GM10847 (cell line): ENCODE data around the gene MATN3.

Source experiments
- POLR2A ChIP-seq: IDR thresholded peaks from 2 replicates; pipeline ENCODE4 v1.6.1; 2011; ENCODE audit not compliant: insufficient read length; ENCODE audit errors: extremely low read depth

The MATN3 gene

GRCh38 chr2:20021405-20022009 is 9.0 kb upstream of the MATN3 start:
- TF ChIP-seq POLR2A = no peak

DNA sequence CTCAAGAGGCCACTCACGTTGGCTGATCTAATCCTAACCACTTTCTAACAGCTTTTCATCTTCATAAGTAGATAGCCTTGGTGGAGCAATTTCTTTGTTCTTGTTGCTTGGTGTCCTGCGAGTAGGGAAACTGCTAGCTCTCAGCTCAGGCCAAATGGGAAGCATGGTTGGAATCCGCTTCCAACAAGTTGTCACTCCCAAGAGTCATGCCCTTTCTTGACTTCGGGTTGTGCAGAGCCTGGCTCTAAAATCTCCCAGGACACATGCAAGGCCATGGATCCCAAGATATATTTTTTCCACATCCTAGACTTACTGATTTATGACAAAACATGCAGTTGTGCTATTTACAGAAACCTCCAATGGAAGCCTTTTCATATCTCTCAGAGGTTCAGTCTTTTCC is 7.3 kb upstream of the MATN3 start:
- no peak for TF ChIP-seq POLR2A

DNA sequence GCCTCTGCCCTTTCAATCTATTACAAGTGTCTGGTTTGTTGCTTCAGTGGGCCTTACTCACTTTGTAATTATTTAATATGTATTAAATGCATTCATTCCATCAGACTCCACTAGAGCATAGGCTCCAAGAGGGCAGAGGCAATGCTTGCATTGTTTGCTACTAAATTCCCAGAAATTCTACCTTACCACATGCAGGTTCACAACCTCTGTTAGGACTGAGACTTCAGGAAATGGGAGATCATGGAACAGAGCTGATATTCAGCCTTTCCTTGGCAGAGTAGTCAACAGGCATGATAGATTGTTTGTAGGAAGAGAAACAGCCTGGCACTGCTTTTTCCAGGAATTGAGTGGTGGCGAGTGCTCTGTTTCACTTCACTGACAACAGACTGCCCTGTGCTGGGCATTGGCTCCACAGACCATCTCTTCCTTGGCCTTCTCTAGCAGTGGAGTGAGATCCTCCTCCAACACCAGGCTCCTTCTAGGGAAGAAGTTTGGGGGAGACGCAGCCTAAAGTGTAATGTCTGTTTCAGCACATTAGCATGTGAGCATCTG is 6.2 kb upstream of the MATN3 start:
- TF ChIP-seq POLR2A = no peak

- TF ChIP-seq POLR2A = no peak
These were observed 3.9 kb upstream of the MATN3 start for GRCh38 chr2:20016346-20016745.

GRCh38 chr2:20015482-20016083 is 3.1 kb upstream of the MATN3 start:
- TF ChIP-seq POLR2A = no peak

DNA sequence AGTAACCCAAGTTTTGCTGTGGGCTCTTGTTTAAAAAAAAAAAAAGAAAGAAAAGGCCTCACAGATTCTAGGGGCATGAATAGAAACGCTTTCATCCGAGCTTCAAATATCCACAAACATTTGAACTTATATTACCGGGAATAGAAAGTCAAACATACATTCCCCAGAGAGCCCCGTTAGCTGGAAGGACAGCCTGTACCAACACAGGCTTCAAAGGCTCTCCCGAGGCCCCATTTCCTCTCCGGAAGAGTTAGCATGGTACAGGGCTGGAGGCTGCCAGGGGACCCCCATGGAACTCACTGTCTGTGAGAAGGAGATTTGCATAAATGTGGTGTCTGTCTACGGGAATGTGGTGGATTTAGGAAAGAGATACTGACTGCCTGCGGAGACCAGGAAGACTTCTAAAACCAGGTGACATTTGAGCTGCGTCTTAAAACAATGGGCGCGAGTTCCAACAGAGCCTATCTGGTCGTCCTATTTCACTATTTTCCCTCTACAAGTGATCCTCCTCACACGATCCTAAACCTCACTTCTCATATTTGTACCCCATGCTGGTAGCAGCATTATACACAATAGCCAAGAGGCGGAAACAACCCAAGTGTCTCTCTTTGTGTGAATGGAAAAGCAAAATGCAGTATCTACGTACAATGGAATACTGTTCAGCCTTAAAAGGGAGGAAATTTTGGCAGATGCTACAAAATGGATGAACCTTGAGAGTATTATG is 820 bp upstream of the MATN3 start:
- no peak for TF ChIP-seq POLR2A

GRCh38 chr2:20012032-20012281 is 511 bp downstream of the MATN3 start:
- no peak for TF ChIP-seq POLR2A

DNA sequence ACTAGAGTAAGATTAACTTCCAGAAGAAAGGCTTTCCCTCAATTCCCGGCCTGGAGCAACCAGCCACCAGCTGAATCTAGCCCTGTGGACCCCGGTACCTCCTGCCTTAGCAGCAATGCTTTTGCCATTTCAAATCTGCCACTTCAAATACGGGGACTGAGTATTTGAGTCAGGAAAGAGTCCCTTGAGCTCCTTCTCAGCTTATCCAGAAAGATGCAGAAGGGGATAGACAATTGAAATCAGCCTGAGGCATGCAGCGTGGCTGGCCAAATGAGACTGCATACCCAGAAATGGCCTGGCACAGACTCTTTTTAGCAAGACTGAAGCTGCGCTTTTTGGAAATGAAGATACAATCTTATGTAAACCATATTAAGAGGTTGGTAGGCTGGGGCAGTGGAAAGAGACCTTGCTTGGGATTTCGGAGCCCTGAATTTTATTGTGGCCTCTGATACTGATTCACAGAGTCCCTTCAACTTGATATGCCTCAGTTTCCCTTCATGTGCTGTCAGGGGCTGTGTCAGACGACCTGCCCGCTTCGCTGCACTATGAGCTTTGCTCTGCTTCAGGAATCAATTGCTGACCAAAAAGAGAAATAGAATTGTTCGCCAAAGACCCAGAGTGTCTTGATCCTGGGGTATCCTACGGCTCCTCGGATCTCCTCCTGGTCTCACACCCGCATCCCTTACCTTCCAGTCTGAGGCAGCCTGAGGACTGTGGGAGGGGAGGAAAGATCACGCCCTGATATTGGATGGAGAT is 1.0 kb downstream of the MATN3 start:
- no peak for TF ChIP-seq POLR2A

GRCh38 chr2:20008703-20009102 is 3.8 kb downstream of the MATN3 start:
- no peak for TF ChIP-seq POLR2A

DNA sequence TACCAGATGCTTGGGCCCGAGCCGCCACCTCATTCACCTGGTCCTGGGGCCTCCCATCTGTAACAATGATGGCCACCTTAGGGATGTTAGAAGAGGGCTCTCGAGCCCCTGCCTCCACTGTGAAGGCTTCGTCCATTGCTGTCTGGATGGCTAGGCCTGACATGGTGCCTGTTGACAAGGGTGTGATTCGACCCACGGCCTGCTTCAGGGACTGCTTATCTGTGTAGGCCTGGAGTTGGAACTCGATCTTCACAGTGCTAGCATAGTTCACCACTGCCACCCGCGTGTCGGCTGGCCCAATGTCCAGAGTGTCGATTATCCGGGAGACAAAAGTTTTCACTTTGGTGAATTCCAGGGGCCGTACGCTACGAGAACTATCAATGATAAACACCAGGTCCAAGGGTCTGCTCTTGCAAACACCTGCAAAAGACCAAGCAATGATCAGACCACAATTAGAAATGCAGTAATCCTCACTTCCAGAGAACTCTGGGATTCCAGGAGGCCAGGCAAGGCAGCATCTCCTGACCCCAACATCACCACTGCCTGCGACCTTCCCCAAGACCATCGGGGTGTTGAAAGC is 6.5 kb downstream of the MATN3 start:
- TF ChIP-seq POLR2A = no peak

- no peak for TF ChIP-seq POLR2A
These were observed 7.3 kb downstream of the MATN3 start for GRCh38 chr2:20005067-20005627.

DNA sequence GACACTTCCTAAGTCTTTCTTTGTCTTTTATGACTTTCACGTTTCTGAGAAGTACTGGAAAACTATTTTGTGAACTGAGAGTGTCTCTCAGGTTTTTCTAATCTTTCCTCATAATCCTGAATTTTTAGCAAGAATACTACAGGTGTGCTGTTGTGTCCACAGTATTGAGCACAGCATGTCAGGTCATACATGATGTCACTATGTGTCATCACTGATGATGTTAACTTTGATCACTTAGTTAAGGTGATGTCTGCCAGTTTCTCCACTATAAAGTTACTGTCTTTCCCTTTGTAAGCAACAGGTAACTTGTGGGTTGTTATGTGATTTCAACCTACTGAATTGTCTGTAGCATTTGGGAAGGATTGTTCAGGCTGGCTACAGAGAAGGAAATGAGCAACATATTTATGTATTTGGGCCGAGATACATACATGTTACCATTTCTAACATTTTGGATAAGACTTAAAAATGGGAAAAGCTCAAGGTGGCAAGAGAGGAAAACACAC is 11.1 kb downstream of the MATN3 start:
- TF ChIP-seq POLR2A = no peak

DNA sequence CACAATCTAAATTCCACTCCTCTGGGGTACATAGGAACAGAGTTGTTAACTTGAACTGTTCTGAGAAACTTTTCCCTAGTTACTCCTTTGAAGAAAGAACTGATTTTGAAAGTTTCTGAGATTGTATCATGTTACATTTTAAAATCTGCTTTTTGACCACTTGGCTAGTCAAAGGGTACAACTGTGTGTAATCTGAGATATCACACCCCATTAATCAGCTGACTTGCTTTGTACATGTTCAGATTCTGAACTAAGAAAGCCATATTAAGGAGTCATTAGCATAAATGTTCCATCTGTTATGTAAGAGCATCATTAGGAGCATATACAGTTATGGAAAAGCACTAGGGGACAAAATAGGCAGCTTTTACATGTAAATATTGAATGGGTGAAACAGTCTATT is 18.7 kb downstream of the MATN3 start:
- no peak for TF ChIP-seq POLR2A

- no peak for TF ChIP-seq POLR2A
These were observed 20.6 kb downstream of the MATN3 start for GRCh38 chr2:19991895-19992294.

- no peak for TF ChIP-seq POLR2A
These were observed 22.1 kb downstream of the MATN3 start for GRCh38 chr2:19990416-19990728.
